ENCODE data around the gene GAPDHS. TPM values are rescaled to one million over a fixed set of nuclear protein-coding genes. Genes with fewer than 3 reads are reported as not detected.

GAPDHS gene
- total RNA-seq, 4 donors from 2014 or later = not detected

GRCh38 chr19:35539850-35540249, 6.6 kb downstream of the GAPDHS start:
- Histone ChIP-seq H3K36me3 (peaks cover 0 to 9% (median 0%) of the 10 kb centered on the region in 4 donors), H3K4me3 (no peak overlapping the region), H3K27me3 (peaks cover 0 to 12% (median 0%) of the 10 kb centered on the region in 4 donors), H3K9me3 (no peaks in the 10 kb centered on the region), H3K4me1 (peaks cover 6 to 11% (median 9%) of the 10 kb centered on the region in 4 donors), H3K27ac (replicated peaks in 1 of 4) (no peak overlapping the region)
- WGBS = 85% methylated on average over 8 of the region's 12 CpGs
- TF ChIP-seq, protein P1, sequence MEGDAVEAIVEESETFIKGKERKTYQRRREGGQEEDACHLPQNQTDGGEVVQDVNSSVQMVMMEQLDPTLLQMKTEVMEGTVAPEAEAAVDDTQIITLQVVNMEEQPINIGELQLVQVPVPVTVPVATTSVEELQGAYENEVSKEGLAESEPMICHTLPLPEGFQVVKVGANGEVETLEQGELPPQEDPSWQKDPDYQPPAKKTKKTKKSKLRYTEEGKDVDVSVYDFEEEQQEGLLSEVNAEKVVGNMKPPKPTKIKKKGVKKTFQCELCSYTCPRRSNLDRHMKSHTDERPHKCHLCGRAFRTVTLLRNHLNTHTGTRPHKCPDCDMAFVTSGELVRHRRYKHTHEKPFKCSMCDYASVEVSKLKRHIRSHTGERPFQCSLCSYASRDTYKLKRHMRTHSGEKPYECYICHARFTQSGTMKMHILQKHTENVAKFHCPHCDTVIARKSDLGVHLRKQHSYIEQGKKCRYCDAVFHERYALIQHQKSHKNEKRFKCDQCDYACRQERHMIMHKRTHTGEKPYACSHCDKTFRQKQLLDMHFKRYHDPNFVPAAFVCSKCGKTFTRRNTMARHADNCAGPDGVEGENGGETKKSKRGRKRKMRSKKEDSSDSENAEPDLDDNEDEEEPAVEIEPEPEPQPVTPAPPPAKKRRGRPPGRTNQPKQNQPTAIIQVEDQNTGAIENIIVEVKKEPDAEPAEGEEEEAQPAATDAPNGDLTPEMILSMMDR (IDR thresholded peaks at IDR 0.05) = no peak
- TF ChIP-seq POLR2A (IDR thresholded peaks at IDR 0.05; ENCODE audit: low read depth) = no peak
- TF ChIP-seq EP300 (IDR thresholded peaks at IDR 0.05) = no peak
- TF ChIP-seq POLR2AphosphoS5 (IDR thresholded peaks at IDR 0.05) = no peak
- intact Hi-C loops (cut with DNase I) = no loop called here
- no peak for DNase-seq (ENCODE audit: extremely low spot score)

DNA sequence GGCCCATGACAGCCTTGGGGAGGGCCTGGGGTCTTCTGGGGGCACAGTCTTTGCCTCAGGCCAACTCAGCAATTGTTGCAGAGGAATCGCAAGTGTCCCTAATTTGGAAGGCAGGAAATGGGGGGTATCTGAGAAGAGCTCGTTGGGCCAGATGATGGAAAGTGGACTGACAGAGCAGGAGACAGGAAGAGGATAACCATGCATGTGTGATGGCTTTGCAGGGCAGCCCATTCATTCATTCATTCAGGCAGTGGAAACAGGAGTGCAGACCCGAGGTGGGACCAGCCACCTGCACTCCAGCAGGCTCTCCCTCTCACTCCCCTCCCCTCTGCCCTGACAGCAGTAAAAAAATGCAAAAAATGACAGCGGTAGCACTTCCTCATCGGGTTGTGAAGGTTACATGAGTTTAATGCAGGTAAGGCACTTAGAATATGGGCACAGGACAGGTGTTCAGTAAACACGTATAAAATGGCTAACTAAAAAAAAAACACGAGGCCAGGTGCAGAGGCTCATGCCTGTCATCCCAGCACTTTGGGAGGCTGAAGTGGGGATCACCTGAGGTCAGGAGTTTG, 7.2 kb downstream of the GAPDHS start:
- WGBS = 78% methylated on average over 6 of the region's 7 CpGs
- Histone ChIP-seq H3K9me3 (no peaks in the 10 kb centered on the region), H3K36me3 (peaks cover 0 to 9% (median 0%) of the 10 kb centered on the region in 4 donors), H3K27me3 (peaks cover 0 to 10% (median 0%) of the 10 kb centered on the region in 4 donors), H3K4me1 (peaks cover 7 to 14% (median 10%) of the 10 kb centered on the region in 4 donors), H3K4me3 (no peak overlapping the region), H3K27ac (replicated peaks in 1 of 4) (no peak overlapping the region)
- intact Hi-C loops (cut with DNase I) = no loop called here
- no peak for DNase-seq (ENCODE audit: extremely low spot score)
- TF ChIP-seq, protein P1 (IDR thresholded peaks at IDR 0.05) = no peak
- no peak for TF ChIP-seq POLR2A (IDR thresholded peaks at IDR 0.05; ENCODE audit: low read depth)
- TF ChIP-seq EP300 (IDR thresholded peaks at IDR 0.05) = no peak
- no peak for TF ChIP-seq POLR2AphosphoS5 (IDR thresholded peaks at IDR 0.05)

GRCh38 chr19:35542209-35542608, 9.0 kb downstream of the GAPDHS start:
- WGBS = 91% methylated on average over 6 of the region's 11 CpGs
- H3K9me3 ChIP-seq = no peaks in the 10 kb centered on the region
- peaks cover 0 to 15% (median 5%) of the 10 kb centered on the region in 4 donors for H3K36me3 ChIP-seq
- peaks cover 16 to 29% (median 24%) of the 10 kb centered on the region in 4 donors for H3K4me1 ChIP-seq
- TF ChIP-seq POLR2A (IDR thresholded peaks at IDR 0.05; ENCODE audit: low read depth) (no peak), EP300 (IDR thresholded peaks at IDR 0.05) (no peak), POLR2AphosphoS5 (IDR thresholded peaks at IDR 0.05) (no peak)
- no peak overlapping the region for H3K4me3 ChIP-seq
- DNase-seq (ENCODE audit: extremely low spot score) = no peak
- H3K27me3 ChIP-seq = no peaks in the 10 kb centered on the region
- intact Hi-C loops (cut with DNase I) = no loop called here
- H3K27ac ChIP-seq (replicated peaks in 1 of 4) = no peak overlapping the region

- peaks cover 4 to 27% (median 14%) of the 10 kb centered on the region in 4 donors for H3K36me3 ChIP-seq
- TF ChIP-seq POLR2A (IDR thresholded peaks at IDR 0.05; ENCODE audit: low read depth) = no peak
- intact Hi-C loops (cut with DNase I) = no loop called here
These were observed 10.2 kb downstream of the GAPDHS start for GRCh38 chr19:35543280-35544109.

GRCh38 chr19:35544110-35544802, 11.0 kb downstream of the GAPDHS start:
- H3K27me3 ChIP-seq = no peaks in the 10 kb centered on the region
- WGBS = 66% methylated on average over 3 of the region's 3 CpGs
- H3K4me3 ChIP-seq = peak overlapping the region; percentile 79 to 89 (median 84)
- intact Hi-C loops (cut with DNase I) = no loop called here
- H3K27ac ChIP-seq (replicated peaks in 1 of 4) = peak overlapping the region in 3 of 4 donors; percentile 81 to 87 (median 84)
- TF ChIP-seq POLR2AphosphoS5 (IDR thresholded peaks at IDR 0.05) (no peak), POLR2A (IDR thresholded peaks at IDR 0.05; ENCODE audit: low read depth) (no peak), EP300 (IDR thresholded peaks at IDR 0.05) (no peak)
- TF ChIP-seq, protein P1 (IDR thresholded peaks at IDR 0.05) = no peak
- no peak for DNase-seq (ENCODE audit: extremely low spot score)
- H3K9me3 ChIP-seq = no peaks in the 10 kb centered on the region
- peaks cover 4 to 27% (median 16%) of the 10 kb centered on the region in 4 donors for H3K36me3 ChIP-seq
- peaks cover 16 to 38% (median 28%) of the 10 kb centered on the region in 4 donors for H3K4me1 ChIP-seq

More at GRCh38 chr19:35543280-35544109, 10.2 kb downstream of the GAPDHS start:
- Histone ChIP-seq H3K4me3 (no peak overlapping the region), H3K27me3 (no peaks in the 10 kb centered on the region), H3K4me1 (peaks cover 16 to 33% (median 28%) of the 10 kb centered on the region in 4 donors), H3K9me3 (no peaks in the 10 kb centered on the region), H3K27ac (replicated peaks in 1 of 4) (no peak overlapping the region)
- WGBS = 95% methylated on average over 8 of the region's 15 CpGs
- no peak for DNase-seq (ENCODE audit: extremely low spot score)

All from esophagus muscularis mucosa (tissue), 4 donors.